HG02884 (cell line): ENCODE results near the gene TAS2R39.
A peak's percentile ranks its signal among the peaks of the same experiment; 100 is the strongest.

Source experiments
- ATAC-seq: cut with Tn5 transposase; IDR thresholded peaks from one replicate; pipeline ENCODE4 v1.9.1; 2021; ENCODE audit warnings: mild to moderate bottlenecking, moderate library complexity; ENCODE audit not compliant: unreplicated experiment

The TAS2R39 gene

GRCh38 chr7:143214789-143215679, 31.8 kb downstream of the TAS2R39 start:
- ATAC-seq, result peak; percentile 89

- no peak for ATAC-seq
These were observed 32.9 kb downstream of the TAS2R39 start for GRCh38 chr7:143216151-143216550.

DNA sequence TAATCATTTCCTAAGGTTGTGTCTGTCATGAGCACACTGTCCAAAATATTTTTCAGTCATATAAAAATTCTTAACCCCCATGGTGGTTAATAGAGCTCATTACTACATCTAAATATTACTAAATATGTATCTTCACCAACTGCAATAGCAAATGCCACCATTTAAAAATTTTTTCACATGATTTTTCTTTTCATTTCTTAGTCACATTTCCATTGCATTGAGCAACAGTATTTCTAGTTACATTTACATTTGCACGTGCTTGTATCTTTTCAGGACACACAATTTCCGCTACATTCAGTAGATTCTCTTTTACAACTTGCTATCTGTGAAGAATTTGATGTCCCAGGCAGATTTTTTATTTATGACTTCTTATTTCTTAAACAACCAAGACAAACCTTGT, 33.5 kb downstream of the TAS2R39 start:
- no peak for ATAC-seq

DNA sequence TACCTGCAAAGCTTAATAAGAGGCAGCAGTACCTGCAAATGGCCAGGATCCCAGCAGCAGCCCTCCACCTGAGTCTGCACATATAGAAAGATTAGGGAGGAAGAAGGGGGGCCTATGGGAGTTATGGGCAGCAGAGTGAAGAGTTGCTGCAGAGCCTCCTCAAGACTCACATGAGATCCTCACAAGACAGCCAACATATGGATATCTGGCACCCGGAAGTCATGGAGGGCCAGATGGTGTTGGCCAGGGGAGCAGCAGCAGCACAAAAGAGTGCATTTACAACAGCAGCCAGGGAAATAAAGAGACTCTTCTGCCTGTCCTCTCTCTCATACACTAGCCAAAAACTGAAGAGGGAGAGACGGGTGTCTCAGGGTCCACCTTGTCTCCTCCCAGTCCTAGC, 34.6 kb downstream of the TAS2R39 start:
- ATAC-seq, result no peak

GRCh38 chr7:143221286-143221685, 38.1 kb downstream of the TAS2R39 start:
- ATAC-seq, result no peak

DNA sequence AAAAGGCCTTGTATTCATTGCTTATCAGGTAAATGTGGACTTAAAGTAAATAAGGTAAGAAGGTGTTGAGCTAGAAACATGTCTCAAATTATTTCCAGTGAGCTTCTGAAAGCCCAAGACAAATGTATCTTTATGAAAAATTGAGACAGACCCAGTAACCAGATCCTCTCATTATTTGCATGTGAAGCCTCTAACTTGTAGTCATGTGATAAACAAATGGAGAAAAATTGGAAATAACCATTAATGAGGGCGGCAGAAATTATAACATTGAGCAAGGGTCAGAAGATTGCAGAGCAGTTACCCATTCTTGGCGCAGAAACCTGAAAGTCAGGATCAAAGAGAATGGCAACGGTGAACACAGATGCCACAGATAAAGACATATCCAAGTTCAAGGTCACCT, 38.5 kb downstream of the TAS2R39 start, which contains the start of gene TAS2R40:
Gene TAS2R40, plus strand, starts transcription at position 301 of the 400 bp plus-strand sequence. Its CDS starts 42 bp downstream, at position 343.
- no peak for ATAC-seq

GRCh38 chr7:143222782-143223181, 39.6 kb downstream of the TAS2R39 start:
- no peak for ATAC-seq

- ATAC-seq, result no peak
These were observed 40.6 kb downstream of the TAS2R39 start for GRCh38 chr7:143223784-143224183.

GRCh38 chr7:143225047-143225446, 41.8 kb downstream of the TAS2R39 start:
- no peak for ATAC-seq

DNA sequence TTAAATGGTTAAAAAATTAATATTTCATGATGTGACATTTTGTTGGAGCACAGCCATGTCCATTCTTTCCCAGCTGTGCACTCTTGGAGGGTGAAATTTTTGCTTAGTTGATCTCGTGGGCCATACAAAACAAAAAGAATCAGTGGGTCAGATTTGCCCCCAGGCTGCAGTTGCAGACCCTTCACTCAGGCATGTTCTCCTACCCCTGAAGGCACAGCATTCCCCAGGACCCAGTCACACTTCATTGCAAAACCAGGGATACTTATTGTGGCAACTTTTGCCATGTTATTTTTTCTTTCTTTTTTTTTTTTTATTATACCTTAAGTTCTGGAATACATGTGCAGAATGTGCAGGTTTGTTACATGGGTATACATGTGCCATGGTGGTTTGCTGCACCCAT, 44.6 kb downstream of the TAS2R39 start:
- no peak for ATAC-seq

- ATAC-seq, result no peak
These were observed 46.0 kb downstream of the TAS2R39 start for GRCh38 chr7:143229054-143229790.

DNA sequence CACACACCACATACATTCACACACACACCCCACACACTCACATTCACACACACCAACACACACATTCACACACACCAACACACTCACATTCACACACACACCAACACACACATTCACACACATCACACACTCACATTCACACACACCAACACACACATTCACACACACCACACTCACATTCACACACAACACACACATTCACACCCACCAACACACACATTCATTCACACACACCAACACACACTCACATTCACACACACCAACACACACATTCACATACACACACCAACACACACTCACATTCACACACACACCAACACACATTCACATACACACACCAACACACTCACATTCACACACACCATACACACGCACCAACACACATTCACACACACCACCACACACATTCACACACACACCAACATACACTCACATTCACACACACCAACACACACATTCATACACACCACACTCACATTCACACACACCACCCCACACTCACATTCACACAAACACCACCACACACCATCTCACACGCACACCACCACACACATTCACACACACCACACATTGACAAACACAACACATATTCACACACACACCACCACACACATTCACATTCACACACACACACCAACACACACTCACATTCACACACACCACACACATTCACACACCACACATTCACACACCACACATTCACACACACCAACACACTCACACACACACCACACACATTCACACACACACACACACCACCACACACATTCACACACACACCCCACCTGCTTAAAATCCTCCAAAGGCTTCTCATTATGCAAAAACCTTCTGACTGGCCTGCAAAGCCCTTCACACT, 47.6 kb downstream of the TAS2R39 start:
- no peak for ATAC-seq
